DMS114 treated with DMSO at 0.1 percent for 48 hours (cell line): ENCODE data around the gene TYMS.

Experiments
- DNase-seq: peaks from one replicate; lab custom pipeline; 2025; ENCODE audit not compliant: unreplicated experiment; lab: John Stamatoyannopoulos, UW

The TYMS gene

DNA sequence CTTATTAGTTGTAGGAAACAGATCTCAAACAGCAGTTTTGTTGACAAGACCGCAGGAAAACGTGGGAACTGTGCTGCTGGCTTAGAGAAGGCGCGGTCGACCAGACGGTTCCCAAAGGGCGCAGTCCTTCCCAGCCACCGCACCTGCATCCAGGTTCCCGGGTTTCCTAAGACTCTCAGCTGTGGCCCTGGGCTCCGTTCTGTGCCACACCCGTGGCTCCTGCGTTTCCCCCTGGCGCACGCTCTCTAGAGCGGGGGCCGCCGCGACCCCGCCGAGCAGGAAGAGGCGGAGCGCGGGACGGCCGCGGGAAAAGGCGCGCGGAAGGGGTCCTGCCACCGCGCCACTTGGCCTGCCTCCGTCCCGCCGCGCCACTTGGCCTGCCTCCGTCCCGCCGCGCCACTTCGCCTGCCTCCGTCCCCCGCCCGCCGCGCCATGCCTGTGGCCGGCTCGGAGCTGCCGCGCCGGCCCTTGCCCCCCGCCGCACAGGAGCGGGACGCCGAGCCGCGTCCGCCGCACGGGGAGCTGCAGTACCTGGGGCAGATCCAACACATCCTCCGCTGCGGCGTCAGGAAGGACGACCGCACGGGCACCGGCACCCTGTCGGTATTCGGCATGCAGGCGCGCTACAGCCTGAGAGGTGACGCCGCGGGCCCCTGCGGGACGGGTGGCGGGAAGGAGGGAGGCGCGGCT, at the start of gene TYMS:
TYMS (plus strand) TSS at position 343 of the 690 bp plus-strand sequence; CDS start at position 433, 90 bp downstream.
- DNase-seq, result peak; percentile 47

DNA sequence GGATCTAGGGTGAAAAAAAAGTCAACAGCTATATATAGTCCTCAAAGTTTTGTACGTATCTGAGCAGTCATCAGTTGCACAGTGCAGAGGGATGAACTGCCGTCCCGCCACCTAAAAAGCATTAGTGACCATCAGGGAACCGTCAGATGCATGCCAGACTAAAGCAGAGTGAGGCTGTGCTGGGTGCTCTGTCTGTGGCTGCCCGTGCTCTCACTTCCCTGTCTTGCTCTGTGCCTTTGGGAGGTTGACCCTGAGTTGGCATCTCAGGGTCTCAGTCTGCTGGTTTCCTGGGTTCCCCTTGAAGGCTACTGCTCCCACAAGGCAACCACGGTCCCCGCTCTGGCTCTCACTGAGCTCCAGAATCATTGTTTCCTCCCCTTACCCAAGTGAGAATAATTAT, 49.5 kb upstream of the TYMS start:
- DNase-seq, result no peak

DNA sequence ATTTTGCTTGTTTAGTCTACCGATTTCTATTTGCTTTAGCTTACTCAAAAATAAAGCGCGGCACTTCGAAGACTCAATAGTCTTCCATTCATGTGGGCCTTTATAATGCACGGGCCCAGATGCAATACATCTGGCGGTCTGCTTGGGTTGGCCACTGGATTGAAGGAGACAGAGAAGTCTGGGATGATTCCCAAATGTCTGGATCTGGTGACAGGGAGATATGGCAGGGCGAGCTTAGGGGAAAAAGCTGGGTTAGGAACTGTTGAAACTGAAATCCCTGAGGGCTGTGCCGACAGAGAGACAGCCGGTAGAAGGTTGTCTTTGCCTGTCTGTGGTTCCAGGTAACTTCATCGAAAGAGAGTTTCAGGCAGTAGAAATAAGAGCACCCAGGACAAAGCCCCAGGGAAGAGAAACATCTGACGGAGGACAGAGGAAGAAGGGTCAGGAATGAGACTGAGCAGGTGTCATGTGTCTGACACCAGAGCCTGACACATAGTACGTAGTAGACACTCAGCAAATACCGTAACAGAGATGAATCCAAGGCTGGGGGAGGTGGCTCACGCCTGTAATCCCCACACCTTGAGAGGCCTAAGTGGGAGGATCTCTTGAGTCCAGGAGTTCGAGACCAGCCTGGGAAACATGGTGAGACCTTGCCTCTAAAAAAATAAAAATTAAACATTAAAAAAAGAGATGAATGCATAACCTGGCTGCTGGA, 47.1 kb upstream of the TYMS start:
- no peak for DNase-seq

DNA sequence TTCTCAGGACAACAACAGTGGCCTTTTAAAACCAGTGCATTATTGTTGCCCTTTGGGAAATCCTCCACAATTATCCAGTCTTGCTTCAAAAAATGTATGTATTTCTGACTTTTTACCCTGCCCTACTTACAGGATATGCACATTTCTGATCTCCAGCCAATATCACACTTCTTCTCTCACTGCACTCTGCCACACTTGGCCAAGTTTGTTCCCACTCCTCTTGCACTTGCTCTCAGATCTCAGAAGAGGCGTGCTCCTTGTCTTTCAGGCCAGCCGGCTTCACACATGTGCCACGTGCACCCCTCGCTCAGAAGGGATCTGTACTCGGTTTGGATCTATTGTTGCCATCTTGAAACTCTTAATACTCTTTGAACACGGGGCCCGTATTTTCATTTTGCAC, 45.3 kb upstream of the TYMS start:
- DNase-seq, result no peak

DNA sequence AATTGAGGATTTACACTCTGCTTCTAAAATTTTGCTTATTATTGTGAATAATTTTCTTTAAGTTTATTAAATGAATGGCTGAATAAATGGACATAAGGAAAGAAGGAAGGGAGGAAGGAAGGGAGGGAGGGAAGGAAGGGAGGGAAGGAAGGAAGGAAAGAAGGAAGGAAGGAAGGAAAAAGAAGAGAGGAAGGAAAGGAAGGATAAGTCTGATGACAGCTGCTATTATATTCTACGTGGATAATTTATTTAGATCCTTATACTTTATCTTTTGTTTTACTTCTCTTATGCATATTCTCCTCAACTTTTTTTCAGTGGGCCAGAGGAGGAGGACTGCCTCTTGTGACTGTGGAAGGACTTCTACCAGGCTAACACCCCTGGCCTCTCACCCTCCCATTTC, 43.3 kb upstream of the TYMS start:
- DNase-seq, result no peak

DNA sequence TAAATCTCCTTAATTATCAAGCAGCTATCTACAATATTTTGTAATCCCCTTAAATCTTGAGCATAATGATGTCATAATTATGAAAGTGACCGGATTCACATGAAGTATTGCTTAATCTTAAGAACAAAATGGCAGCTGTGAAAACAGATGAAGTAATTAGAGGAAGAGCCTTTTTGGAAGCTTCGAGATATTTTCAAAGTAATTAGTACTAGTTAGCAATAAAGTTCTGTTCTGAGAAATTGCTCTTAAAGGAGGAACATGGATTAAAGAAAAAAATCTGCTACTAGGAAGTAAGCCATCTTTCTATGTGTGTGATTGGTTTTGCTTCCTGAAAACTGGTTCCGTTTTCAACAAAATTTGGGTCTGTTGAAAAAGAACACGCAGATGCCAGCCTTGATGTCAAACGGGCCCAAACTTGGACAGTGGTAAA, 42.3 kb upstream of the TYMS start:
- no peak for DNase-seq

DNA sequence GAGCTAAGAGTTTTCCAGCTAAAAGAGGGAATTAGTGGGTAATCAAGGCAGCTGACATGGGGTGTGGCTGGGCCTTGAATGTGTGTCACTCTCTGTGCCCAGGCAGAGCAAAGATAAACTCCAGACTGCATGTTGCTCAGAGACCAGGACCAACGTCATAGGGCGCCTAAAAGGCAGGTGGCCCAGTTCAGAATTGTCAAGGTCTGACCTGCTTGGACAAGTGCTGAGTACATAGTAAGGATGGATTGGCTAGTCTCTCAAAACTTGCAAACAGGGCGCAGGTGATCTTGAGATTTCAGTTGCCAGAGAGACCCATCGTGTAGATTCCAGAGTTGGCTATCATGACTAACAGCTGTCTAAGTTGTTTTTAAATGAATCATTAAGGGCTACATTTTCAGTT, 41.7 kb upstream of the TYMS start:
- no peak for DNase-seq

DNA sequence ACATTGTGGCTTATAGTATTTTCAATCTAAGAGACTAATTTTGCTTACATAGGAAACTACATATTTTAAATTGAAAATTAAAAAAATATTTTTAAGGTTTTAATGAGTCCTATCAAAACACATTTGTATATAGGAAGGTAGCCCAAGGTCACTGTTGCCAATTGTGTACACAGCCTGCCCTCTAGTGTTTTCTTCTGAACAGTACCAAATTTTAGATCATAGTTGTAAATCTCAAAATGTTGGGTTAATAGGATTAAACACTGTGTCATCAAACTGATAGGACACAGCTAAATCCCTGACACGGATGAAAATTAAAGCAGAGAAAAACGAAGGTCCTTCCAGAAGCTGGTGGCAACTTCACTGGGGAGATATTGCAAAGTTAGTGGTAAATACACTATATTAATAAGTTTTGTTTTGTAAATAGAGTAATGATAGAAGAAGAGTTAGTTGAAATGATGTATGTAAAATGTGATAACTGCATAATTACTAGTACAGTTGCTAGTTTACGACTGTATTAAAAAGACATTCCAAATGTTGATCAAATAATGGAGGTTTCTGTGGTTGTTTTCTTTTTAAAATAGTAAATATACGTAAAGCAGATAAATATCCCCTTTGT, 41.0 kb upstream of the TYMS start:
- peak; percentile 58 for DNase-seq

DNA sequence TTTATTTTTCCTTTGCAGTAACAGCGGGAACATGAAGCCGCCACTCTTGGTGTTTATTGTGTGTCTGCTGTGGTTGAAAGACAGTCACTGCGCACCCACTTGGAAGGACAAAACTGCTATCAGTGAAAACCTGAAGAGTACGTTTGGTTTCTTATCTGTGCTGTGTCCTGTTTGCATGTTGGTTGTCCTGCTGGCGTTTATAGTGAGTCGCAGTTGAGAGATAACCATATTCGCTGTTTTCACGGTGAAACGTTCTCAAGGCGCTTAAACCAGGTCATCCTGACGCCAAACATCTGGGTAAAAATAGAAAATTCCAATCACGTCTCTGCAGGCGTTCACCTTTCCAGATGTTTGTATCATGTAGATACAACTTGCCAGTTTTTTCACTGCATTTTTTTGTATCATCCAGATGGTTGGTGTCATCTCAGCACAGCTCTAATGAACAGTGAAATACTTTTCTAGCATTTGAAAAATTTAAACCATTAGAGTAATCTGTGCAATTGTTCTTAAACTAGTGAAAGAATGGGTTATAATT, 39.4 kb upstream of the TYMS start:
- no peak for DNase-seq

DNA sequence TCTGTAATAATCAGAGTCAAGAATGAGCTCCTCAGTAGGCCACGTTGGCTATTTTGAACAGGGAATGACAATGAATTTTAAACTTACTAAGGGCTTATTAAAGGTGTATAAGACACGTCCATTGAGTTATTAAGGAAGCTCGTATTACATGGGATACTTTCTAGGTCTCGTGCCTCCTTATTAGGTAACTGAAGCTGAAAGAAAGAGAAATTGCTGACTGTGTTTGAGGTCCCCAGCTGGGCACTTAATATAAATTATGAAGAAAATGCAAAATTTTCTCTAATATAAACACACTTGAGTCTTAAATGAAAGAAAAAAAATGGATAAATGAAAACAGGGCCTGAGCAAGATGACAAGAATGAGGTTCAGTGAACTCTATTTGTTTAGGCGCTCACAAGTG, 38.8 kb upstream of the TYMS start:
- no peak for DNase-seq

DNA sequence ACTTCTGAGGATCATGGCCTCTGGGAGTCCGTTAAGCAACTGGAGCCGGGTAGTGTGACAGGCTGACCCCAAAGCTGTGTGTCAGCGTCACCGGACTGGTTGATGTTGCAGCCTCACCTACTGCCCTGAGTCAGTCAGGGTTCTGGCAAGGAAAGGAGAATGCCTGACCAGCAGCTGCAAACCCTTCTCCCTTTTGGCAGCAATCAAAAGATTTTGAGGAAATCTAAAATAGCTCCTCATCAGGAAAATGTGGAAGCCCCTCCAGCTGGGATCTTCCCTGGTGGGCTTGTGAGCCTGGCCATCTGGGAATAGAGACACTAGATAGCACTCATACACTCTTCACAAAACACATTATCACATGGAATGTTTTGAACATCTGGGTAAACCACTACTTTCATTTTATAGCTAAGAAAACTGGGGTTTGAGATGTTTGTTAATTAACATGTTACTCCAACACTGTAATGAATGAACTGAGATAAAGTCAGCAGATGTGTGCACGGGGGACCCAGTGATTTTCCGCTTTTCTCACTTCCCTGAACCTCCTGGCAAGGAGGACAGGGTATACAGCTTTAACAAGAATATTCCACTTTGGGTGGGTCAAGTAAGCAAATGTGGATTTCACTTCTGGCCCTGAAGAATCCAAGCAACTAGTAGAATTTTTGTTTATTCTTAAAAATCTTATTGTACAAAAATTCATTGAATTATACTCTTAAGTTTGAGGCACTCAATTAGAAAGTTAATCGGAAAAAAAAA, 36.0 kb upstream of the TYMS start:
- no peak for DNase-seq

DNA sequence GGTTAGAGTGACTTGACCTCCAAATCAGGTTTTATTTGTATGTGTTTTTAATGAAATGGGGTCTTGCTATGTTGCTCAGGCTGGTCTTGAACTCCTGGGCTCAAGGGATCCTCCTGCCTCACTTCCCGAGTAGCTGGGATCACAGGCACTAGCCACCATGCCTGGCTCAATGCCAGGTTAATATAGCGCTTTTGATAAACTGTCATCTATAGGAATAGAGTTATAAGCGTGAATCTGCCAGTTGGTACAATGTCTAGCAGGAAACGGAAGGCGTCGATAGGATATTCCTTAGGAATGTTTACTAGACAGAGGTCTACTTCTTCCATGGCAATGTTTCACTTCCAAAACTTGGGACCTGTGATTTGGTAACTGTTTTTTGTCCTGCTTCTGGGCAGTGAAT, 35.2 kb upstream of the TYMS start:
- DNase-seq, result no peak

DNA sequence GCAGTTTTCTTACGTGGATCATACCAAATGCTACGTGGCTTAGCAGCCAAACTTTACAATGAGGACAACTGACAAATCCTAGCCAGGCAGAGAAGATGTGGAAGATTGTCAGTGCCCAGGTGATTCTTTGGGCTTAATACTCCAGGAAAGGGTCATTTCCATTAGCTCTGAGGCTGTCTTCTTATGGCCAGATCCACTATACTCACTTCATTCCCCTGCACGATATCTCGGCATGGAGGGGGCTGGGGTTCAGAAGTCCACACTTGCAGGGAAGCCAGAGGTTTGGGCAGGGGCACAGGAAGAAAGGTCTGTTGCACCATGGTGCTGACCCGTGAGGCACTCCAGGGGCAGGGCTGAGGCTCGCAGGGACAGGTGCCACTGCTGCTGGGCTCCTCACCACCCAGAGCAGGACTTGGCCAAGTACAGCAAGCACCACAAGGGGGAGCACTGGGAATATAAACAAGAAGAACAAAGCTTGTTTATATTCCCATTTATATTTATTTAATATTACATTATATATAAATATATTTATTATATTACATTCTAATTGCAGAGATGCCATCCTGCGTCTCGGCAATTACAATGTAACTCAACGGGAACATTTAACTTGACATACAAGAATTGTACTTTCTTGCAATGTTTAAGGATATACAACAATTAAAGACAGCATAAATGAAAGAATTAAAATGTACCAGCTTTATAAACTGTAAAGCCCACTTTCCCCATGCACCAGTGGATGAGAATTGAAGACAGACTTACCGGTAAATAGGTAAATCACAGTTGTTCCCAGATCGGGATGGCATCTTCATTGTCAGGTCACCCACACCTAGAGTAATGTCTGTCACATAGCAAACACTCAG, 33.5 kb upstream of the TYMS start:
- peak; percentile 34 for DNase-seq

DNA sequence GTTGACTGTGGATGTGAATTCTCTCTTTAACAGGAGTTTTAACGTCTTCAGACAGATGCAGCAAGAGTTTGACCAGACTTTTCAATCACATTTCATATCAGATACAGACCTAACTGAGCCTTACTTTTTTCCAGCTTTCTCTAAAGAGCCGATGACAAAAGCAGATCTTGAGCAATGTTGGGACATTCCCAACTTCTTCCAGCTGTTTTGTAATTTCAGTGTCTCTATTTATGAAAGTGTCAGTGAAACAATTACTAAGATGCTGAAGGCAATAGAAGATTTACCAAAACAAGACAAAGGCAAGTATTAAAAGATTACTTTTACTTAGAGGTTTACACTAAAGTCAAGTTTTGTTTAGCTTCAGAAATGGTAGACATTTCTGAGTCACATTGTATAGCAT, 30.2 kb upstream of the TYMS start:
- no peak for DNase-seq

DNA sequence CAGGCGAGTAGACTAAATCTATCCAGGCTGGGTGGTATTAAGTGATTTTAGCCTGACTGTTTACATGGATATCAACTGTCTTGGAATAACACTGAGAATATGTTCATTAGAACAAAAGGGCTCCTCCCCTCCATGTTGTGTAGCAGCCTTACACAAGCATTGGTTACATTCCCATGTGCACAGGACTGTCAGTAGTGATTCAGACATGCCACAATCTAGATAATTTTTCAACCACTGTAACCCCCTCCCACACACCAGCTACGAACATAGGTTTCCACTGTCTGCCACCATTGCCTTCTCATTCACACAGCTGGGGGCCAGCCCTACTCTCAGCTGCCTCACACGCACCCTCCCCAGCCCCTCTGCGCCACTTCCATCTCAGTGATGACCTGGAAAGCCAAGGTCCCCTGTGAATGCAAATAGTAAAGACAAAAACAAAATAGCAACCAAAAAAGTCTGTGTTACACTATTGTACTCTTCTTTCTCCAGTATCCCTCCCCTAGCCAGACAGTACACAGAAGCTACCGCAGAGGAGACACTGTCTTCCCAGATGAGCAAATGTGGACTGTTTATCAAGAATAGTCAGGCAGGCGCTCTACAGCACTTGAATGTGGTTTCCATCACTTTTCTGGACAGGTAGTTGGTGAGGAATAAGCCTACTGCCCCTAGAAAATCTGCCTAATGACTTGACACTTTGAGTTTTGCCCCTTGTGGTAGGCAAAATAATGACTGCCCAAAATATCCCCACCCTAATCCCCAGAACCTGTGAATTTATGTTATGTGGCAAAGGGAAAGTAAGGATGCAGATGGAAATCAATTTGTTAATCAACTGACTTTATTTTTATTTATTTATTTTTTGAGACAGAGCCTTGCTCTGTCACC, 27.9 kb upstream of the TYMS start:
- DNase-seq, result no peak

DNA sequence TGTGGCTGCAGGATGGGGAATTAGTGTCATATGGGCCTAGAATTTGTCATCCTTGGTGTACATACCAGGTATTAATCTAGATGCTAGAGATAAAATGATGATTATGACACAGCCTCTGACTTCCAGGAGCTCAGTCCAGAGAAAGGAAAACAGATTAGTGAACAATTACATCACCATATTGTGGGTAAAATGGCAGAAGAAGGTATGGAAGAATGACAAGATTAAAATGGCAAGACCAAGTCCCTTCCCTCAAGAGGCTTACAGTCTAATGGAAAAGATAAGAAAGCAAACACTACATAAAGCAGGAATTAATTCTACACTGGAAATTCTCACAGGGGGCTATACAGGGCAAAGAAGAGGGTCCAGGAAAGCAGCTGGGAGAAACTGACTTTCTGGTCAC, 25.9 kb upstream of the TYMS start:
- no peak for DNase-seq

DNA sequence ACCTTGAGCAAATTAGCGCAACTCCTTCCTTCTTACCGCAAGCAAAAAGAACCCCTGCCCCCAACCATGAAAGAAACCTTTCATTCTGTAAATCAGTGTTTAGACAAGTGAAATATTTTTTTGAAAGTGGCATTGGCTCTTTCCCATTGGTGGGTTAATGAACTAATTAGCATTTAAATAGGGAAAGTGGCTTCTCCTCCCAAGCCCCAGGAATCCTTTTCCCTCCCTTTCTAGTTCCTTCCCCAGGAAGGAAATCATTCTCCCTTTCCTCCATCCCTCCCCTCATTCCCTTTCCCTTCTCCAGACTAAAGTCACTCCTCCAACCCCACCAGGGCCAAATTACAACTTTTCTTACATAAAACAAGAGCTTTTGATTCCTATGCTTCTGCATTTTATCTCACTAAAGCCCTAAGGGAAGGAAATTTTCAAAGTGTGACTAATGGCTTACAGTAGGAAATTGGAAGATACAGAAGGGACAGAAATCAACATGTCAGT, 22.9 kb upstream of the TYMS start:
- no peak for DNase-seq

DNA sequence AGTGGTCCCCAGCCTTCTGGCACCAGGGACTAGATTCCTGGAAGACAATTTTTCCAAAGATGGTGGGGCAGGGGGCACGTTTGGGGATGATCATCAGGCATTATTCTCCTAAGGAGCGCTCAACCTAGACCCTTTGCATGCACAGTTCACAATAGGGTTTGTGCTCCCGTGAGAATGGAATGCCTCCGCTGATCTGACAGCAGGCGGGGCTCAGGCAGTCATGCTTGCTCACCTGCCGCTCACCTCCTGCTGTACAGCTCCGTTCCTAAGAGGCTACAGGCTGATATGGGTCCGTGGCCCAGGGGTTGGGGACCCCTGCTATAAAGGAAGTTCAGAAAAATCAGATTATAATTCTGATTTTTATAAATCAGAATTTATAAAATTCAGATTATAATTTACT, 22.3 kb upstream of the TYMS start:
- no peak for DNase-seq

DNA sequence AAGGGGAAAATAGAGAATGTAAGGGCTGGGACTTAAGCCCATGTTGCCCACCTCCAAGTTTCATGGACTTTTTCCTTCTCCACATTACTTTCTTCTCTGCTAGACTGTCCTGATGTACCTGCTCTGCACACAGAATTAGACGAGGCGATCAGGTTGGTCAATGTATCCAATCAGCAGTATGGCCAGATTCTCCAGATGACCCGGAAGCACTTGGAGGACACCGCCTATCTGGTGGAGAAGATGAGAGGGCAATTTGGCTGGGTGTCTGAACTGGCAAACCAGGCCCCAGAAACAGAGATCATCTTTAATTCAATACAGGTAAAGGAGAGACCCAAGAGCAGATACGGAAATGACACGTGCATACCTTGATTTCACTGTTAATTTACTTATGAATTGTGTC, 16.2 kb upstream of the TYMS start:
- no peak for DNase-seq
